Liver (tissue), 9 donors: ENCODE data around the gene CACYBP. TPM values are rescaled to one million over a fixed set of nuclear protein-coding genes. Genes with fewer than 3 reads are reported as not detected.
A peak's percentile ranks its signal among the peaks of the same experiment; 100 is the strongest.

Experiments used
- DNase-seq: peaks from one replicate; pipeline ENCODE4 v3.0.0-alpha.2; 2017; ENCODE audit warnings: low spot score
- H3K27ac ChIP-seq, 2 donors: one replicate each; pipeline ENCODE4 v1.7.0; 2013; ENCODE audit warnings: inconsistent platforms in 2 of 2, low read length in 2 of 2, control low read depth in 1 of 2, low read depth in 1 of 2, mild to moderate bottlenecking in 1 of 2
- H3K27me3 ChIP-seq, 4 donors: one replicate each; pipeline versions ENCODE4 v1.6.1 to v1.7.0; 2013; ENCODE audit warnings: low read length in 3 of 4, inconsistent platforms in 1 of 4, mild to moderate bottlenecking in 1 of 4, moderate library complexity in 1 of 4; ENCODE audit not compliant: control insufficient read depth in 4 of 4, insufficient read depth in 4 of 4
- H3K36me3 ChIP-seq, 4 donors: one replicate each; pipeline versions ENCODE4 v1.6.1 to v1.7.0; 2013; ENCODE audit warnings: low read length in 3 of 4, mild to moderate bottlenecking in 3 of 4, low read depth in 1 of 4, moderate library complexity in 1 of 4; ENCODE audit not compliant: control insufficient read depth in 4 of 4, insufficient read depth in 3 of 4
- H3K4me1 ChIP-seq, 4 donors: one replicate each; pipeline versions ENCODE4 v1.6.1 to v1.7.0; 2013; ENCODE audit warnings: low read length in 3 of 4, mild to moderate bottlenecking in 3 of 4, moderate library complexity in 1 of 4; ENCODE audit not compliant: control insufficient read depth in 4 of 4, insufficient read depth in 4 of 4
- H3K4me3 ChIP-seq, 3 donors: one replicate each; pipeline versions ENCODE4 v1.6.1 to v1.7.0; 2013; ENCODE audit warnings: low read length in 3 of 3, control low read depth in 1 of 3, low read depth in 1 of 3, mild to moderate bottlenecking in 1 of 3
- H3K9ac ChIP-seq, 2 donors: one replicate each; pipeline ENCODE4 v1.7.0; 2013; ENCODE audit warnings: low read length in 2 of 2, mild to moderate bottlenecking in 2 of 2, moderate library complexity in 2 of 2, control low read depth in 1 of 2, low read depth in 1 of 2
- H3K9me3 ChIP-seq, 4 donors: one replicate each; pipeline versions ENCODE4 v1.6.1 to v1.7.0; 2013; ENCODE audit warnings: low read length in 3 of 4; ENCODE audit not compliant: control insufficient read depth in 4 of 4
- ATF3 ChIP-seq: IDR thresholded peaks from 2 replicates; pipeline ENCODE4 v1.6.1; 2016; ENCODE audit warnings: antibody characterized with exemption
- CTCF ChIP-seq: fragments of 150-350 bp; IDR thresholded peaks from 2 replicates; pipeline ENCODE4 v1.5.1; 2017; ENCODE audit warnings: improper control_type of control experiment, low read depth, low read length; ENCODE audit not compliant: missing input control
- EGR1 ChIP-seq, 2 donors: IDR thresholded peaks; 2 replicates each; pipeline ENCODE4 v1.6.1; 2016 to 2018; ENCODE audit warnings: antibody characterized with exemption in 2 of 2, low read depth in 2 of 2
- FOXA1 ChIP-seq: IDR thresholded peaks from 2 replicates; pipeline ENCODE4 v1.6.1; 2016; ENCODE audit warnings: antibody characterized with exemption
- FOXA2 ChIP-seq: IDR thresholded peaks from 2 replicates; pipeline ENCODE4 v1.6.1; 2016; ENCODE audit warnings: antibody characterized with exemption
- GABPA ChIP-seq, 2 donors: IDR thresholded peaks in 1 of 2; conservative IDR thresholded peaks in 1 of 2; 2 replicates each; pipeline ENCODE4 v1.6.1; 2016; ENCODE audit warnings: antibody characterized with exemption in 2 of 2, mild to moderate bottlenecking in 1 of 2, moderate library complexity in 1 of 2
- HNF4A ChIP-seq, 2 donors: conservative IDR thresholded peaks; 2 replicates each; pipeline ENCODE4 v1.6.1; 2016; ENCODE audit warnings: antibody characterized with exemption in 2 of 2, mild to moderate bottlenecking in 2 of 2
- HNF4G ChIP-seq: IDR thresholded peaks from 2 replicates; pipeline ENCODE4 v1.6.1; 2016; ENCODE audit warnings: antibody characterized with exemption
- NR2F2 ChIP-seq: IDR thresholded peaks from 2 replicates; pipeline ENCODE4 v1.6.1; 2016; ENCODE audit warnings: antibody characterized with exemption
- RAD21 ChIP-seq, 2 donors: IDR thresholded peaks; 2 replicates each; pipeline ENCODE4 v1.6.1; 2016; ENCODE audit warnings: antibody characterized with exemption in 2 of 2, mild to moderate bottlenecking in 2 of 2
- REST ChIP-seq: IDR thresholded peaks from 2 replicates; pipeline ENCODE4 v1.6.1; 2016; ENCODE audit warnings: antibody characterized with exemption, mild to moderate bottlenecking
- RXRA ChIP-seq, 2 donors: IDR thresholded peaks; 2 replicates each; pipeline ENCODE4 v1.6.1; 2017 to 2018; ENCODE audit warnings: antibody characterized with exemption in 2 of 2, mild to moderate bottlenecking in 1 of 2
- SP1 ChIP-seq: IDR thresholded peaks from 2 replicates; pipeline ENCODE4 v1.6.1; 2018; ENCODE audit warnings: antibody characterized with exemption, mild to moderate bottlenecking
- TAF1 ChIP-seq: conservative IDR thresholded peaks from 2 replicates; pipeline ENCODE4 v1.6.1; 2016; ENCODE audit warnings: antibody characterized with exemption, mild to moderate bottlenecking
- YY1 ChIP-seq: IDR thresholded peaks from 2 replicates; pipeline ENCODE4 v1.6.1; 2016; ENCODE audit warnings: antibody characterized with exemption, mild to moderate bottlenecking
- WGBS: extraction: QIAGEN DNeasy Blood & Tissue Kit; methylation state at CpG from one replicate; pipeline ENCODE4 v1.1.7; 2013; 5-methylcytosine and 5-hydroxymethylcytosine counted together
- polyA plus RNA-seq, 2 donors: library from polyadenylated mRNA; stranded (reverse) in 1 of 2; unstranded in 1 of 2; fragments of 200-250 nt in 1 of 2; fragments of >200 nt in 1 of 2; fragmentation: Nextera tagmentation in 1 of 2; extraction: Ambion mirVana in 1 of 2; gene quantifications; one replicate each; pipeline versions ENCODE4 v1.2.1 to v1.2.3, GENCODE V29; 2013 to 2015
- total RNA-seq, 2 donors: library from RNA; depleted of rRNA; stranded (reverse); fragments of >200 nt; gene quantifications; one replicate each; pipeline ENCODE4 v1.2.3, GENCODE V29; 2014
- donor health status: healthy.
- donor health status: healthy.
- donor health status: healthy.
- donor health status: healthy.
- donor health status: healthy.

The CACYBP gene
- total and polyA plus RNA-seq, 4 donors, result 26.4 to 81.2 (median 36.6) TPM

- TF ChIP-seq FOXA1 (no peak), SP1 (no peak), TAF1 (no peak), RAD21 (IDR thresholded peaks at IDR 0.05) (no peak), EGR1 (IDR thresholded peaks at IDR 0.05; ENCODE audit: low read depth in 2 of 2) (no peak), FOXA2 (no peak), REST (no peak), ATF3 (no peak), NR2F2 (no peak), HNF4A (conservative IDR thresholded peaks at IDR 0.05) (no peak)
- Histone ChIP-seq H3K27me3 (no peaks in the 10 kb centered on the region), H3K36me3 (peaks cover 0 to 3% (median 0%) of the 10 kb centered on the region in 4 donors), H3K4me1 (peaks cover 6 to 21% (median 17%) of the 10 kb centered on the region in 4 donors), H3K9ac (peak overlapping the region in 1 of 2 donors; percentile 63), H3K9me3 (no peaks in the 10 kb centered on the region), H3K27ac (peak overlapping the region; percentile 54 to 61), H3K4me3 (no peak overlapping the region)
- DNase-seq, result no peak
- 17% methylated on average over 1 of the region's 1 CpG for WGBS
Observed at GRCh38 chr1:174966008-174966572, 33.7 kb upstream of the CACYBP start.

- Histone ChIP-seq H3K4me3 (no peak overlapping the region), H3K9me3 (no peaks in the 10 kb centered on the region), H3K9ac (peak overlapping the region in 1 of 2 donors; percentile 10), H3K36me3 (peaks cover 0 to 3% (median 0%) of the 10 kb centered on the region in 4 donors), H3K4me1 (peaks cover 6 to 21% (median 17%) of the 10 kb centered on the region in 4 donors), H3K27ac (peak overlapping the region in 1 of 2 donors; percentile 58), H3K27me3 (no peaks in the 10 kb centered on the region)
- DNase-seq, result no peak
- 40% methylated on average over 4 of the region's 4 CpGs for WGBS
- TF ChIP-seq NR2F2 (no peak), HNF4A (conservative IDR thresholded peaks at IDR 0.05) (peak; percentile 42 to 67)
Observed at GRCh38 chr1:174967845-174968705, 31.7 kb upstream of the CACYBP start.

GRCh38 chr1:174968750-174969244 lies 30.9 kb upstream of the CACYBP start:
- no peak for DNase-seq
- Histone ChIP-seq H3K4me1 (peaks cover 6 to 21% (median 17%) of the 10 kb centered on the region in 4 donors), H3K9ac (no peak overlapping the region), H3K36me3 (peaks cover 0 to 3% (median 0%) of the 10 kb centered on the region in 4 donors), H3K27me3 (no peaks in the 10 kb centered on the region), H3K27ac (peak overlapping the region in 1 of 2 donors; percentile 58), H3K4me3 (no peak overlapping the region), H3K9me3 (no peaks in the 10 kb centered on the region)
- 68% methylated on average over 5 of the region's 5 CpGs for WGBS
- TF ChIP-seq EGR1 (IDR thresholded peaks at IDR 0.05; ENCODE audit: low read depth in 2 of 2), result no peak
- TF ChIP-seq RAD21 (IDR thresholded peaks at IDR 0.05), result no peak
- TF ChIP-seq GABPA (IDR thresholded peaks at IDR 0.05 in 1 of 2, conservative IDR thresholded peaks at IDR 0.05 in 1 of 2), result no peak
- no peak for TF ChIP-seq HNF4G
- TF ChIP-seq RXRA (IDR thresholded peaks at IDR 0.05), result no peak
- no peak for TF ChIP-seq FOXA2
- no peak for TF ChIP-seq NR2F2
- TF ChIP-seq HNF4A (conservative IDR thresholded peaks at IDR 0.05), result no peak
- no peak for TF ChIP-seq CTCF
- no peak for TF ChIP-seq FOXA1
- no peak for TF ChIP-seq ATF3
- no peak for TF ChIP-seq YY1
- no peak for TF ChIP-seq REST
